Stimulated activated CD4-positive, alpha-beta T cell treated with anti-CD3 and anti-CD28 coated beads, Interleukin-4, amount 100 ng/mL, for 24 hours (primary cell): ENCODE results near the gene CEP19.
"Not testable (repeated sequence)": the region's sequence is repeated elsewhere in the genome, so short reads cannot be mapped to it uniquely, and the experiment has no call there.

ENCODE experiments used
- DNase-seq: peaks from one replicate; pipeline ENCODE4 v3.0.0-alpha.2; 2020

Gene CEP19

GRCh38 chr3:196711838-196712513 lies at the start of gene CEP19, which contains the start of gene PIGX:
Gene CEP19, minus strand, starts transcription at chr3:196712250. Its CDS starts 3,593 bp downstream, at chr3:196708657.
Gene PIGX, plus strand, starts transcription at chr3:196712377.
- peak; percentile 89 for DNase-seq

- no peak for DNase-seq
These were observed 46.1 kb upstream of the CEP19 start for GRCh38 chr3:196757876-196758739.

GRCh38 chr3:196756732-196757131 lies 44.7 kb upstream of the CEP19 start:
- no peak for DNase-seq

- no peak for DNase-seq
These were observed 42.3 kb upstream of the CEP19 start for GRCh38 chr3:196754091-196754981.

GRCh38 chr3:196753201-196753600 lies 41.2 kb upstream of the CEP19 start:
- DNase-seq: no peak

- no peak for DNase-seq
These were observed 37.1 kb upstream of the CEP19 start for GRCh38 chr3:196749125-196749524.

GRCh38 chr3:196743569-196743968 lies 31.5 kb upstream of the CEP19 start:
- not testable (repeated sequence) for DNase-seq

GRCh38 chr3:196741249-196741889 lies 29.3 kb upstream of the CEP19 start:
- no peak for DNase-seq

- DNase-seq: peak; percentile 54
These were observed 28.6 kb upstream of the CEP19 start for GRCh38 chr3:196740481-196741248.

GRCh38 chr3:196739671-196740480 lies 27.8 kb upstream of the CEP19 start, which contains the start of gene PAK2:
Gene PAK2, plus strand, starts transcription at chr3:196739857. Its CDS starts 42,790 bp downstream, at chr3:196782647.
- DNase-seq: peak; percentile 90

- no peak for DNase-seq
These were observed 25.6 kb upstream of the CEP19 start for GRCh38 chr3:196737655-196738054.

GRCh38 chr3:196736670-196737374 lies 24.8 kb upstream of the CEP19 start:
- no peak for DNase-seq

GRCh38 chr3:196735751-196736150 lies 23.7 kb upstream of the CEP19 start:
- no peak for DNase-seq

- peak; percentile 24 for DNase-seq
These were observed 15.0 kb upstream of the CEP19 start for GRCh38 chr3:196726788-196727675.

GRCh38 chr3:196721097-196721496 lies 9.0 kb upstream of the CEP19 start:
- DNase-seq: no peak

- not testable (repeated sequence) for DNase-seq
These were observed 5.1 kb upstream of the CEP19 start for GRCh38 chr3:196717162-196717561.

GRCh38 chr3:196712514-196713413 lies 714 bp upstream of the CEP19 start:
- peak; percentile 70 for DNase-seq

- no peak for DNase-seq
These were observed 3.6 kb downstream of the CEP19 start for GRCh38 chr3:196708467-196708866.
